ENCODE results near the gene G3BP1. TPM values are rescaled to one million over a fixed set of nuclear protein-coding genes. Genes with fewer than 3 reads are reported as not detected.

The G3BP1 gene
- total and polyA plus RNA-seq, 9 of the 15 experiments (the other 6 are each of a cell fraction or from before 2014, with no cell fraction given), result 54.7 to 264 (median 105) TPM

GRCh38 chr5:151750121-151750520, 21.6 kb upstream of the G3BP1 start:
- 54% methylated on average over 4 of the region's 4 CpGs for WGBS (ENCODE audit: insufficient coverage, low coverage, missing lambda C conversion rate)
- Histone ChIP-seq H3K9me3 (replicated peaks; ENCODE audit: control insufficient read depth, insufficient read depth, low read depth, low read length) (no peaks in the 10 kb centered on the region), H2AFZ (ENCODE audit: low read depth, low read length) (no peak overlapping the region), H3K36me3 (ENCODE audit: control insufficient read depth, insufficient read depth, low read length) (peaks cover 42% of the 10 kb centered on the region; the same call in 1 of the 3 replicates), H3K27ac (ENCODE audit: extremely low read depth, low read depth, low read length) (no peak overlapping the region), H3K9me1 (ENCODE audit: control insufficient read depth, insufficient read depth, low read length) (no peaks in the 10 kb centered on the region), H3K27me3 (ENCODE audit: control insufficient read depth in 2 of 2, insufficient read depth in 2 of 2, low read length in 2 of 2) (no peaks in the 10 kb centered on the region), H4K20me1 (replicated peaks; ENCODE audit: control insufficient read depth, insufficient read depth, low read length) (no peaks in the 10 kb centered on the region), H3K4me3 (no peak overlapping the region), H3K4me2 (ENCODE audit: insufficient read depth, low read length) (no peak overlapping the region), H3K9ac (ENCODE audit: insufficient read depth in 1 of 2, low read depth in 2 of 2, low read length in 2 of 2) (no peak overlapping the region), H3K79me2 (ENCODE audit: control insufficient read depth, insufficient read depth, low read length) (peaks cover 8% of the 10 kb centered on the region; the same call in 2 of the 3 replicates), H3K4me1 (replicated peaks in 1 of 2; ENCODE audit: control insufficient read depth in 2 of 2, insufficient read depth in 2 of 2, low read length in 2 of 2) (peaks cover 1 to 4% of the 10 kb centered on the region in 2 experiments; a peak in 1 of 5 replicates)
- no peak for FAIRE-seq
- ChIA-PET CTCF (ENCODE audit: low intra/inter-chr PET ratio) (interaction anchor here (0.7 kb wide), 1 partner anchor 22 kb away, joined by 6 read pairs; the partner anchor contains the start of gene G3BP1), POLR2A (interaction anchor here (0.6 to 2.7 kb wide), 2 partner anchors 12 to 21 kb away, joined by 3 to 9 read pairs; partner anchors contain the start of gene G3BP1)
- ATAC-seq, result no peak
- no TSS peak for BruUV-seq (replicated peaks)
- intact Hi-C loops (cut with micrococcal nuclease) (no loop called here), in situ Hi-C loops (cut with MboI) (no loop called here)
- no peak for DNase-seq (ENCODE audit: extremely low read depth in 1 of 4, low spot score in 3 of 4)
- TF ChIP-seq PTTG1 (tag; IDR thresholded peaks at IDR 0.05; ENCODE audit: low read depth) (no peak), CBFA2T3 (IDR thresholded peaks at IDR 0.05) (peak; percentile 14; the same call in 1 of the 2 replicates), ATF7 (IDR thresholded peaks at IDR 0.05) (no peak), NR3C1 (CRISPR knock-in tag; IDR thresholded peaks at IDR 0.05) (no peak)

- Histone ChIP-seq H3K9me1 (ENCODE audit: control insufficient read depth, insufficient read depth, low read length) (no peaks in the 10 kb centered on the region), H3K4me1 (replicated peaks in 1 of 2; ENCODE audit: control insufficient read depth in 2 of 2, insufficient read depth in 2 of 2, low read length in 2 of 2) (peaks cover 4 to 8% of the 10 kb centered on the region in 2 experiments; a peak in 2 of 5 replicates), H3K4me3 (no peak overlapping the region), H3K27ac (ENCODE audit: extremely low read depth, low read depth, low read length) (no peak overlapping the region), H3K9me3 (replicated peaks; ENCODE audit: control insufficient read depth, insufficient read depth, low read depth, low read length) (no peaks in the 10 kb centered on the region), H4K20me1 (replicated peaks; ENCODE audit: control insufficient read depth, insufficient read depth, low read length) (no peaks in the 10 kb centered on the region), H3K27me3 (ENCODE audit: control insufficient read depth in 2 of 2, insufficient read depth in 2 of 2, low read length in 2 of 2) (no peaks in the 10 kb centered on the region), H3K4me2 (ENCODE audit: insufficient read depth, low read length) (no peak overlapping the region), H2AFZ (ENCODE audit: low read depth, low read length) (no peak overlapping the region), H3K9ac (ENCODE audit: insufficient read depth in 1 of 2, low read depth in 2 of 2, low read length in 2 of 2) (no peak overlapping the region), H3K36me3 (ENCODE audit: control insufficient read depth, insufficient read depth, low read length) (peaks cover 32% of the 10 kb centered on the region; the same call in 1 of the 3 replicates), H3K79me2 (ENCODE audit: control insufficient read depth, insufficient read depth, low read length) (peaks cover 15% of the 10 kb centered on the region; the same call in 2 of the 3 replicates)
- ChIA-PET CTCF (ENCODE audit: low intra/inter-chr PET ratio) (no interaction called here), POLR2A (interaction anchor here (0.7 to 2.7 kb wide), 2 partner anchors 21 to 229 kb away, joined by 3 to 9 read pairs; partner anchors contain the start of gene G3BP1)
- WGBS (ENCODE audit: insufficient coverage, low coverage, missing lambda C conversion rate), result no CpG with 5 or more reads among the region's 4 CpGs
- TF ChIP-seq ZNF780A (CRISPR knock-in tag; IDR thresholded peaks at IDR 0.05), result no peak
- TF ChIP-seq SMARCC2 (IDR thresholded peaks at IDR 0.05; ENCODE audit: low read depth), result no peak
- peak; percentile 71 for TF ChIP-seq HMBOX1 (IDR thresholded peaks at IDR 0.05)
- intact Hi-C loops (cut with micrococcal nuclease), result no loop called here
- in situ Hi-C loops (cut with MboI), result no loop called here
- ATAC-seq (no peak), DNase-seq (ENCODE audit: extremely low read depth in 1 of 4, low spot score in 3 of 4) (no peak), FAIRE-seq (no peak)
- BruUV-seq (replicated peaks), result no TSS peak
These were observed 20.7 kb upstream of the G3BP1 start for GRCh38 chr5:151751091-151751490.

Measured in K562 (cell line).